Measurements from ENCODE around the gene PLPP6. TPM values are rescaled to one million over a fixed set of nuclear protein-coding genes. Genes with fewer than 3 reads are reported as not detected.
A peak's percentile ranks its signal among the peaks of the same experiment; 100 is the strongest.

The PLPP6 gene
- total RNA-seq, 4 donors from 2014 or later = 2.5 to 3.1 (median 2.5) TPM

- Histone ChIP-seq H3K27ac (peak overlapping the region; percentile 91 to 99 (median 95)), H3K27me3 (no peaks in the 10 kb centered on the region), H3K9me3 (no peaks in the 10 kb centered on the region), H3K4me1 (peaks cover 51 to 52% of the 10 kb centered on the region in 2 donors), H3K4me3 (peak overlapping the region; percentile 81 to 98 (median 88)), H3K36me3 (peaks cover 0 to 10% of the 10 kb centered on the region in 2 donors)
- TF ChIP-seq POLR2A (IDR thresholded peaks at IDR 0.05) (peak in 1 of 2 donors; percentile 37), CTCF (IDR thresholded peaks at IDR 0.05 in 4 of 5, conservative IDR thresholded peaks at IDR 0.05 in 1 of 5) (no peak)
- ATAC-seq = peak; percentile 75 to 86
- peak in 1 of 2 donors; percentile 27 for DNase-seq
- intact Hi-C loops (cut with DNase I; ENCODE audit: low total_unique reads) (loop anchor here (5.0 to 10.0 kb wide), 2 partner anchors 307 to 834 kb away; partner anchors contain the start of genes JAK2 and PDCD1LG2), in situ Hi-C loops (cut with MboI; ENCODE audit: low sequenced_read_pairs in 4 of 4) (loop anchor here in 1 of 4 donors (10.0 to 25.0 kb wide), 3 partner anchors 54 to 944 kb away; partner anchors contain the start of genes PLGRKT and RIC1)
These were observed 18.7 kb downstream of the PLPP6 start for GRCh38 chr9:4680750-4681149.

- H3K4me1 ChIP-seq = peaks cover 64 to 74% of the 10 kb centered on the region in 2 donors
- intact Hi-C loops (cut with DNase I; ENCODE audit: low total_unique reads) = loop anchor here (5.0 to 10.0 kb wide), 2 partner anchors 302 to 830 kb away; partner anchors contain the start of genes JAK2 and PDCD1LG2
- peaks cover 0 to 20% of the 10 kb centered on the region in 2 donors for H3K36me3 ChIP-seq
- no peak for ATAC-seq
- TF ChIP-seq CTCF (IDR thresholded peaks at IDR 0.05 in 4 of 5, conservative IDR thresholded peaks at IDR 0.05 in 1 of 5) = no peak
- no peak for TF ChIP-seq POLR2A (IDR thresholded peaks at IDR 0.05)
- in situ Hi-C loops (cut with MboI; ENCODE audit: low sequenced_read_pairs in 4 of 4) = loop anchor here in 1 of 4 donors (10.0 to 25.0 kb wide), 3 partner anchors 50 to 940 kb away; partner anchors contain the start of genes PLGRKT and RIC1
- no peak overlapping the region for H3K4me3 ChIP-seq
- H3K27me3 ChIP-seq = no peaks in the 10 kb centered on the region
- no peaks in the 10 kb centered on the region for H3K9me3 ChIP-seq
- peak overlapping the region; percentile 61 to 98 (median 82) for H3K27ac ChIP-seq
- DNase-seq = no peak
These were observed 22.7 kb downstream of the PLPP6 start for GRCh38 chr9:4684820-4685219.

GRCh38 chr9:4686112-4686511 is 24.0 kb downstream of the PLPP6 start:
- ATAC-seq (peak; percentile 63 to 73), DNase-seq (no peak)
- Histone ChIP-seq H3K4me1 (peaks cover 70 to 82% of the 10 kb centered on the region in 2 donors), H3K27me3 (no peaks in the 10 kb centered on the region), H3K36me3 (peaks cover 0 to 25% of the 10 kb centered on the region in 2 donors), H3K9me3 (no peaks in the 10 kb centered on the region), H3K27ac (peak overlapping the region; percentile 61 to 98 (median 82)), H3K4me3 (peak overlapping the region in 1 of 4 donors; percentile 5)
- TF ChIP-seq POLR2A (IDR thresholded peaks at IDR 0.05) (no peak), CTCF (IDR thresholded peaks at IDR 0.05 in 4 of 5, conservative IDR thresholded peaks at IDR 0.05 in 1 of 5) (no peak)
- intact Hi-C loops (cut with DNase I; ENCODE audit: low total_unique reads) = loop anchor here (10.0 kb wide), 1 partner anchor 829 kb away; the partner anchor contains the start of gene PDCD1LG2
- in situ Hi-C loops (cut with MboI; ENCODE audit: low sequenced_read_pairs in 4 of 4) = loop anchor here in 1 of 4 donors (10.0 to 25.0 kb wide), 3 partner anchors 49 to 939 kb away; partner anchors contain the start of genes PLGRKT and RIC1

GRCh38 chr9:4686584-4686983 is 24.5 kb downstream of the PLPP6 start:
- H3K4me1 ChIP-seq = peaks cover 69 to 82% of the 10 kb centered on the region in 2 donors
- no peak for ATAC-seq
- no peaks in the 10 kb centered on the region for H3K27me3 ChIP-seq
- H3K27ac ChIP-seq = peak overlapping the region; percentile 61 to 98 (median 82)
- intact Hi-C loops (cut with DNase I; ENCODE audit: low total_unique reads) = loop anchor here (10.0 kb wide), 1 partner anchor 828 kb away; the partner anchor contains the start of gene PDCD1LG2
- H3K36me3 ChIP-seq = peaks cover 0 to 25% of the 10 kb centered on the region in 2 donors
- in situ Hi-C loops (cut with MboI; ENCODE audit: low sequenced_read_pairs in 4 of 4) = loop anchor here in 1 of 4 donors (10.0 to 25.0 kb wide), 3 partner anchors 48 to 938 kb away; partner anchors contain the start of genes PLGRKT and RIC1
- DNase-seq = no peak
- TF ChIP-seq CTCF (IDR thresholded peaks at IDR 0.05 in 4 of 5, conservative IDR thresholded peaks at IDR 0.05 in 1 of 5) (no peak), POLR2A (IDR thresholded peaks at IDR 0.05) (no peak)
- H3K9me3 ChIP-seq = no peaks in the 10 kb centered on the region
- peak overlapping the region in 2 of 4 donors; percentile 5 to 25 for H3K4me3 ChIP-seq

Measured in gastrocnemius medialis (tissue), 4 donors.